Lung (tissue), 12 donors: ENCODE results near the gene BORCS6. TPM values are rescaled to one million over a fixed set of nuclear protein-coding genes. Genes with fewer than 3 reads are reported as not detected.
A peak's percentile ranks its signal among the peaks of the same experiment; 100 is the strongest.

Experiments
- ATAC-seq: fragments of 200-7000 bp; cut with Tn5 transposase; one replicate; pipeline ENCODE4 v1.9.1; 2020; ENCODE audit warnings: moderate number of reproducible peaks; ENCODE audit not compliant: insufficient read depth, low FRiP score
- DNase-seq, 3 donors: peaks; one replicate each; pipeline ENCODE4 v3.0.0-alpha.2; 2013 to 2017
- H3K27ac ChIP-seq, 2 donors: one replicate each; pipeline ENCODE4 v1.5.1; 2013; ENCODE audit warnings: mild to moderate bottlenecking in 2 of 2, moderate library complexity in 2 of 2, control low read depth in 1 of 2, inconsistent platforms in 1 of 2, low read depth in 1 of 2, low read length in 1 of 2
- H3K27me3 ChIP-seq, 3 donors: one replicate each; pipeline ENCODE4 v1.5.1; 2013; ENCODE audit warnings: low read length in 2 of 3; ENCODE audit not compliant: control insufficient read depth in 3 of 3, insufficient read depth in 3 of 3
- H3K36me3 ChIP-seq, 4 donors: one replicate each; pipeline ENCODE4 v1.5.1; 2013; ENCODE audit warnings: low read length in 4 of 4, mild to moderate bottlenecking in 1 of 4, moderate library complexity in 1 of 4; ENCODE audit not compliant: control insufficient read depth in 4 of 4, insufficient read depth in 4 of 4
- H3K4me1 ChIP-seq, 5 donors: one replicate each; pipeline ENCODE4 v1.5.1; 2013; ENCODE audit warnings: low read length in 5 of 5, mild to moderate bottlenecking in 2 of 5, moderate library complexity in 1 of 5; ENCODE audit not compliant: control insufficient read depth in 5 of 5, insufficient read depth in 5 of 5
- H3K4me3 ChIP-seq: one replicate; pipeline ENCODE4 v1.5.1; 2013; ENCODE audit warnings: mild to moderate bottlenecking, control low read depth, moderate library complexity
- H3K9ac ChIP-seq, 2 donors: one replicate each; pipeline ENCODE4 v1.5.1; 2013; ENCODE audit warnings: low read length in 2 of 2, control low read depth in 1 of 2; ENCODE audit not compliant: insufficient read depth in 1 of 2
- H3K9me3 ChIP-seq, 4 donors: one replicate each; pipeline ENCODE4 v1.5.1; 2013; ENCODE audit warnings: low read length in 3 of 4, mild to moderate bottlenecking in 1 of 4, moderate library complexity in 1 of 4; ENCODE audit not compliant: control insufficient read depth in 4 of 4, insufficient read depth in 3 of 4
- WGBS, 2 donors: extraction: QIAGEN DNeasy Blood & Tissue Kit; methylation state at CpG; one replicate each; pipeline ENCODE4 v1.1.7; 2013; 5-methylcytosine and 5-hydroxymethylcytosine counted together
- polyA plus RNA-seq, 2 donors: library from polyadenylated mRNA; stranded (reverse); fragments of 200-250 nt; gene quantifications; one replicate each; pipeline ENCODE4 v1.2.1, GENCODE V29; 2013
- total RNA-seq, 2 donors: library from RNA; depleted of rRNA in 1 of 2; stranded (reverse); fragments of >200 nt in 1 of 2; gene quantifications; one replicate each; pipeline ENCODE4 v1.2.1, GENCODE V29; 2014 to 2021
- TF ChIP-seq, protein P1 (sequence below): IDR thresholded peaks from 2 replicates; pipeline ENCODE4 v1.5.1; 2012; ENCODE audit warnings: mild to moderate bottlenecking; ENCODE audit errors: control extremely low read depth, extremely low read depth
- donor health status: control.
- donor health status: control.
- donor health status: Bipolar disorder and iron deficiency.
- donor health status: healthy.
- donor health status: DM: yes; HTN: yes; CAD: no.

The BORCS6 gene
- total and polyA plus RNA-seq, 4 donors = 5.3 to 10.8 (median 8.0) TPM

DNA sequence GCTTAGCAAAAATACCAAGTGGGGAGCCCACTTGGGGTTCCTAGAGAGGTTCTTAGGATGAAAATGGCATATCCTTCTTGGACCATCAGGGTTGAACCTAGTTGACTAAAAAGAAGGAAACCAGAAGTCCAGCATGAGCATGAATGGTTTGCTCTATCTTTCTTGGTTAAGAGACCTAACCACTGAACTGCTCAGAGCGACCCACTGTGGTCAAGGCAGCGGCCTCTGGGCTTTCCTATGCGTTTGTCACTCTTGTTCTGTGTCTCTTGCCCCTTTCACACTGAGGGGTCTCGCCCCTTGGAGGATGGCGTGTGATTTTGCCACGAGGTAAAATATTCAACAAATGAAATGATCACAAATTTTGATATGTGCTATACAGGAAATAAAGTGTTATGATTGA, 526 bp upstream of the BORCS6 start:
- TF ChIP-seq, protein P1, sequence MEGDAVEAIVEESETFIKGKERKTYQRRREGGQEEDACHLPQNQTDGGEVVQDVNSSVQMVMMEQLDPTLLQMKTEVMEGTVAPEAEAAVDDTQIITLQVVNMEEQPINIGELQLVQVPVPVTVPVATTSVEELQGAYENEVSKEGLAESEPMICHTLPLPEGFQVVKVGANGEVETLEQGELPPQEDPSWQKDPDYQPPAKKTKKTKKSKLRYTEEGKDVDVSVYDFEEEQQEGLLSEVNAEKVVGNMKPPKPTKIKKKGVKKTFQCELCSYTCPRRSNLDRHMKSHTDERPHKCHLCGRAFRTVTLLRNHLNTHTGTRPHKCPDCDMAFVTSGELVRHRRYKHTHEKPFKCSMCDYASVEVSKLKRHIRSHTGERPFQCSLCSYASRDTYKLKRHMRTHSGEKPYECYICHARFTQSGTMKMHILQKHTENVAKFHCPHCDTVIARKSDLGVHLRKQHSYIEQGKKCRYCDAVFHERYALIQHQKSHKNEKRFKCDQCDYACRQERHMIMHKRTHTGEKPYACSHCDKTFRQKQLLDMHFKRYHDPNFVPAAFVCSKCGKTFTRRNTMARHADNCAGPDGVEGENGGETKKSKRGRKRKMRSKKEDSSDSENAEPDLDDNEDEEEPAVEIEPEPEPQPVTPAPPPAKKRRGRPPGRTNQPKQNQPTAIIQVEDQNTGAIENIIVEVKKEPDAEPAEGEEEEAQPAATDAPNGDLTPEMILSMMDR = no peak
- peak overlapping the region; percentile 69 to 76 for H3K27ac ChIP-seq
- DNase-seq (no peak), ATAC-seq (no peak)
- H3K4me1 ChIP-seq = peaks cover 10 to 34% (median 15%) of the 10 kb centered on the region in 5 donors
- WGBS, 2 donors = 36 to 47% methylated on average over 6 of the region's 6 CpGs
- H3K4me3 ChIP-seq = no peak overlapping the region
- no peaks in the 10 kb centered on the region for H3K36me3 ChIP-seq
- H3K9ac ChIP-seq = no peak overlapping the region
- no peaks in the 10 kb centered on the region for H3K9me3 ChIP-seq
- no peaks in the 10 kb centered on the region for H3K27me3 ChIP-seq

DNA sequence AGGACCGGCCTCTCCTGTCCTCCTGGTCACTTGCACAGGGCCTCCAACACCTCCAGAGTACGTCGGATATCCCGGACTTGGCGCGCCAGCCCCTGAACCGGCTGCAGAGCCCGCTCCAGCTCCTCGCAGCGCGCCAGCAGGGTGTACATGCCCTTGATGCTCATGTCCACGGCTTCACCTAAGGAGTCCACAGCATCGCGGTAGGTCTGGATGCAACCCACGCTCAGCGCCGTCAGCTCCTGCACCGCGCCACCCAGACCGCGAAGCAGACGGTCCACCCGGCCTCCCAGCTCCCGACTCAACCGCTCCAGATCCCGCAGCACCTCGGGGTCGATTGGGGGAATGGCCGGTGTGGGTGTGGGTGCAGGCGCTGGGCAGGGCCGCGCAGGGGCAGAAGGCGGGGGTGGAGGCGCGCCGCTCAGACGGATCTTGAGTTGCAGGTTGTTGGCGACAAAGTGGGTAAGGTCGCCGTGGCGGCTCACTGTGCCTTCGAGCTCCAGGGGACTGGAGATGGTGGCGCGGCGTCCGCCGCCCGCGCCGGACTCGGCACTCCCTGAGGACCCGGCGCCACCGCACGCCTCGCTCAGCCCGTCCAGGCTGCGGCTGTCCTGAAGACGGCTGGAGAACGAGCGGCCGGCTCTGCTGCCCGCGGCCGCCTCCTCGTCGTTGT, 804 bp downstream of the BORCS6 start:
- no peaks in the 10 kb centered on the region for H3K36me3 ChIP-seq
- TF ChIP-seq, protein P1 = no peak
- peak overlapping the region; percentile 93 to 96 for H3K27ac ChIP-seq
- H3K9ac ChIP-seq = peak overlapping the region in 1 of 2 donors; percentile 29
- no peak for ATAC-seq
- H3K4me3 ChIP-seq = peak overlapping the region; percentile 86
- H3K9me3 ChIP-seq = no peaks in the 10 kb centered on the region
- peaks cover 10 to 34% (median 15%) of the 10 kb centered on the region in 5 donors for H3K4me1 ChIP-seq
- 4 to 5% methylated on average over 46 to 67 of the region's 67 CpGs for WGBS, 2 donors
- DNase-seq = peak in 1 of 3 donors; percentile 17
- no peaks in the 10 kb centered on the region for H3K27me3 ChIP-seq

DNA sequence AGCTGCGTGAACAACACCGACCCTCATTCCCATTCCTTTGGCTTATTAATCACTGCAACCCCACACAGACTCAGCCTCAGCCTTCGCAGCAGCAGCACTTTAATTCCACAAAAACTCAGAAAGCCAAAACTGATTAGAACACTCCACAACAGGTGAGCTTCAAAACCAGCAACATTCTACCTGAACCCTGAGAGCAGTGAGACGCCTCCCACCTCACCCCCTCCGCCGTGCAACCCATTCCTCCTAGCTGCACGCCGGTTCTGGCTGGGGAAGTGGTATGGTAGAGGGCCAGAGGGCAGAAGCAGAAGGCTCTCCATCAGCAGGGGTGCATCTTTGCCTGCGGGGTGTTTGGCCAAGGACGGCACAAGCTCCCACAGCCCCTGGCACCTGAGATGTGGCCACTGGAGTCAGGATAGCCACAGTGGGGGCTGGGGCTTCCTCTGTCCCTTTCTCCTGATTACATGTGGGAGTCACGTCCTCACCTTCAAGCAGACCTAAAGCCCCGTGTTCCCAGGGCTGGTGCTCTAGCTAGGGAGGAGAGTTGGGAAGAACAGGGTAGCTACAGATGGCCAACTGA, 1.6 kb downstream of the BORCS6 start:
- DNase-seq (no peak), ATAC-seq (no peak)
- H3K27me3 ChIP-seq = no peaks in the 10 kb centered on the region
- no peaks in the 10 kb centered on the region for H3K36me3 ChIP-seq
- 38 to 40% methylated on average over 12 of the region's 12 CpGs for WGBS, 2 donors
- peak overlapping the region in 1 of 2 donors; percentile 94 for H3K9ac ChIP-seq
- H3K27ac ChIP-seq = peak overlapping the region; percentile 35 to 96
- TF ChIP-seq, protein P1 = no peak
- H3K4me1 ChIP-seq = peaks cover 10 to 34% (median 15%) of the 10 kb centered on the region in 5 donors
- H3K4me3 ChIP-seq = no peak overlapping the region
- no peaks in the 10 kb centered on the region for H3K9me3 ChIP-seq
